Measurements from ENCODE around the gene GGCT.

GRCh38 chr7:30466266-30466665 lies 38.4 kb downstream of the GGCT start:
- no peak for TF ChIP-seq CTCF (IDR thresholded peaks at IDR 0.05)
- no peak for TF ChIP-seq EP300 (IDR thresholded peaks at IDR 0.05)
- TF ChIP-seq POLR2A (IDR thresholded peaks at IDR 0.05): no peak

All from stomach (tissue), 4 donors.